Skeletal muscle satellite cell (primary cell): ENCODE results near the gene MEOX2.

Experiments
- H3K27me3 ChIP-seq: 2 replicates; pipeline ENCODE4 v1.7.0; 2013; ENCODE audit warnings: low read length; ENCODE audit not compliant: control insufficient read depth, insufficient read depth
- H3K36me3 ChIP-seq: 2 replicates; pipeline ENCODE4 v1.7.0; 2013; ENCODE audit warnings: mild to moderate bottlenecking, control low read depth, low read length; ENCODE audit not compliant: insufficient read depth
- H3K4me1 ChIP-seq: 2 replicates; pipeline ENCODE4 v1.7.0; 2013; ENCODE audit warnings: low read length; ENCODE audit not compliant: control insufficient read depth, insufficient read depth
- H3K4me2 ChIP-seq: 2 replicates; pipeline ENCODE4 v1.7.0; 2013; ENCODE audit warnings: mild to moderate bottlenecking, low read length
- H3K4me3 ChIP-seq: 2 replicates; pipeline ENCODE4 v1.7.0; 2013; ENCODE audit warnings: low read length
- H3K9ac ChIP-seq: 2 replicates; pipeline ENCODE4 v1.7.0; 2013; ENCODE audit warnings: mild to moderate bottlenecking, low read depth, low read length, moderate library complexity
- H3K9me3 ChIP-seq: replicated peaks from 2 replicates; pipeline ENCODE4 v1.7.0; 2013; ENCODE audit warnings: mild to moderate bottlenecking, control low read depth, low read length

MEOX2 gene

GRCh38 chr7:15607529-15608210 is 78.8 kb downstream of the MEOX2 start:
- Histone ChIP-seq H3K4me1 (peaks cover 5% of the 10 kb centered on the region), H3K4me2 (no peak overlapping the region), H3K9me3 (no peaks in the 10 kb centered on the region), H3K9ac (no peak overlapping the region), H3K4me3 (no peak overlapping the region), H3K36me3 (no peaks in the 10 kb centered on the region), H3K27me3 (no peaks in the 10 kb centered on the region)

GRCh38 chr7:15606561-15606960 is 79.9 kb downstream of the MEOX2 start:
- H3K9me3 ChIP-seq = no peaks in the 10 kb centered on the region
- H3K4me3 ChIP-seq = no peak overlapping the region
- H3K9ac ChIP-seq = no peak overlapping the region
- no peaks in the 10 kb centered on the region for H3K27me3 ChIP-seq
- no peak overlapping the region for H3K4me2 ChIP-seq
- no peaks in the 10 kb centered on the region for H3K36me3 ChIP-seq
- peaks cover 5% of the 10 kb centered on the region for H3K4me1 ChIP-seq

- H3K4me2 ChIP-seq = no peak overlapping the region
- no peaks in the 10 kb centered on the region for H3K36me3 ChIP-seq
- H3K9me3 ChIP-seq = no peaks in the 10 kb centered on the region
- no peak overlapping the region for H3K4me3 ChIP-seq
- peaks cover 5% of the 10 kb centered on the region for H3K4me1 ChIP-seq
- no peak overlapping the region for H3K9ac ChIP-seq
- no peaks in the 10 kb centered on the region for H3K27me3 ChIP-seq
Observed at GRCh38 chr7:15604166-15604565, 82.3 kb downstream of the MEOX2 start.

- Histone ChIP-seq H3K4me1 (peaks cover 4% of the 10 kb centered on the region), H3K27me3 (no peaks in the 10 kb centered on the region), H3K36me3 (no peaks in the 10 kb centered on the region), H3K4me2 (no peak overlapping the region), H3K9ac (no peak overlapping the region), H3K4me3 (no peak overlapping the region), H3K9me3 (no peaks in the 10 kb centered on the region)
Observed at GRCh38 chr7:15603124-15603523, 83.4 kb downstream of the MEOX2 start.

- no peak overlapping the region for H3K4me3 ChIP-seq
- H3K4me2 ChIP-seq = no peak overlapping the region
- no peaks in the 10 kb centered on the region for H3K4me1 ChIP-seq
- no peaks in the 10 kb centered on the region for H3K27me3 ChIP-seq
- H3K9me3 ChIP-seq = no peaks in the 10 kb centered on the region
- H3K9ac ChIP-seq = no peak overlapping the region
- no peaks in the 10 kb centered on the region for H3K36me3 ChIP-seq
Observed at GRCh38 chr7:15602236-15602635, 84.2 kb downstream of the MEOX2 start.

GRCh38 chr7:15601175-15601574 is 85.3 kb downstream of the MEOX2 start:
- Histone ChIP-seq H3K9ac (no peak overlapping the region), H3K4me1 (no peaks in the 10 kb centered on the region), H3K9me3 (no peaks in the 10 kb centered on the region), H3K36me3 (no peaks in the 10 kb centered on the region), H3K4me3 (no peak overlapping the region), H3K4me2 (no peak overlapping the region), H3K27me3 (no peaks in the 10 kb centered on the region)

- Histone ChIP-seq H3K9ac (no peak overlapping the region), H3K27me3 (no peaks in the 10 kb centered on the region), H3K36me3 (no peaks in the 10 kb centered on the region), H3K4me3 (no peak overlapping the region), H3K9me3 (no peaks in the 10 kb centered on the region), H3K4me2 (no peak overlapping the region), H3K4me1 (no peaks in the 10 kb centered on the region)
Observed at GRCh38 chr7:15600298-15600697, 86.2 kb downstream of the MEOX2 start.

GRCh38 chr7:15594461-15594860 is 92.0 kb downstream of the MEOX2 start:
- no peak overlapping the region for H3K4me3 ChIP-seq
- H3K36me3 ChIP-seq = no peaks in the 10 kb centered on the region
- H3K9me3 ChIP-seq = no peaks in the 10 kb centered on the region
- no peaks in the 10 kb centered on the region for H3K4me1 ChIP-seq
- H3K9ac ChIP-seq = no peak overlapping the region
- H3K4me2 ChIP-seq = no peak overlapping the region
- no peaks in the 10 kb centered on the region for H3K27me3 ChIP-seq

GRCh38 chr7:15593382-15593781 is 93.1 kb downstream of the MEOX2 start:
- Histone ChIP-seq H3K9me3 (no peaks in the 10 kb centered on the region), H3K4me3 (no peak overlapping the region), H3K4me2 (no peak overlapping the region), H3K36me3 (no peaks in the 10 kb centered on the region), H3K9ac (no peak overlapping the region), H3K4me1 (no peaks in the 10 kb centered on the region), H3K27me3 (no peaks in the 10 kb centered on the region)

GRCh38 chr7:15586266-15586665 is 100.2 kb downstream of the MEOX2 start:
- no peaks in the 10 kb centered on the region for H3K27me3 ChIP-seq
- H3K4me3 ChIP-seq = no peak overlapping the region
- H3K9ac ChIP-seq = no peak overlapping the region
- no peaks in the 10 kb centered on the region for H3K4me1 ChIP-seq
- H3K9me3 ChIP-seq = peaks cover 4% of the 10 kb centered on the region
- H3K36me3 ChIP-seq = no peaks in the 10 kb centered on the region
- H3K4me2 ChIP-seq = no peak overlapping the region

GRCh38 chr7:15584575-15584974 is 101.9 kb downstream of the MEOX2 start:
- peaks cover 4% of the 10 kb centered on the region for H3K9me3 ChIP-seq

GRCh38 chr7:15582773-15583172 is 103.7 kb downstream of the MEOX2 start:
- H3K36me3 ChIP-seq = no peaks in the 10 kb centered on the region
- H3K4me1 ChIP-seq = no peaks in the 10 kb centered on the region
- no peak overlapping the region for H3K9ac ChIP-seq
- H3K4me3 ChIP-seq = no peak overlapping the region
- peaks cover 4% of the 10 kb centered on the region for H3K9me3 ChIP-seq
- H3K4me2 ChIP-seq = no peak overlapping the region
- H3K27me3 ChIP-seq = no peaks in the 10 kb centered on the region

More at GRCh38 chr7:15584575-15584974, 101.9 kb downstream of the MEOX2 start:
- Histone ChIP-seq H3K27me3 (no peaks in the 10 kb centered on the region), H3K36me3 (no peaks in the 10 kb centered on the region), H3K4me1 (no peaks in the 10 kb centered on the region), H3K4me3 (no peak overlapping the region), H3K4me2 (no peak overlapping the region), H3K9ac (no peak overlapping the region)
